Panc1 (cell line): ENCODE data around the gene ATP10D. TPM values are rescaled to one million over a fixed set of nuclear protein-coding genes. Genes with fewer than 3 reads are reported as not detected.

Experiments
- ATAC-seq: fragments of 200-7000 bp; cut with Tn5 transposase; 2 replicates; pipeline ENCODE4 v1.9.1; 2020; ENCODE audit warnings: mild to moderate bottlenecking, moderate library complexity
- BruUV-seq: library from RNA; stranded (reverse); fragments of 400-500 nt; replicated peaks from 2 replicates; lab custom pipeline; 2021; lab: Mats Ljungman, UMichigan
- CTCF ChIA-PET: fragments of 300-600 bp; sonication (Branson Sonifier 250); formaldehyde crosslinking; loops from one replicate; lab custom pipeline; 2022; ENCODE audit warnings: antibody characterized with exemption; lab: Charles Lee
- POLR2A ChIA-PET: fragments of 300-600 bp; sonication (Branson Sonifier 250); formaldehyde crosslinking; loops from one replicate; lab custom pipeline; 2022; ENCODE audit warnings: antibody characterized with exemption; lab: Charles Lee
- DNase-seq: peaks from one replicate; pipeline ENCODE4 v3.0.0-alpha.2; 2010; ENCODE audit warnings: low read depth, low spot score
- H3K27ac ChIP-seq: 2 replicates; pipeline ENCODE4 v1.5.1; 2011; ENCODE audit warnings: mild to moderate bottlenecking, low read length, inconsistent platforms
- H3K27me3 ChIP-seq: fragments of 200-500 bp; sonication (Bioruptor generic); 2 replicates; pipeline ENCODE4 v1.6.0; 2014; ENCODE audit warnings: low read length, inconsistent platforms; ENCODE audit not compliant: control insufficient read depth, insufficient read depth
- H3K36me3 ChIP-seq: fragments of 200-500 bp; sonication (Bioruptor generic); 2 replicates; pipeline ENCODE4 v1.5.1; 2014; ENCODE audit warnings: inconsistent platforms, mild to moderate bottlenecking, low read length, moderate library complexity; ENCODE audit not compliant: control insufficient read depth, insufficient read depth
- H3K4me1 ChIP-seq: 2 replicates; pipeline ENCODE4 v1.5.1; 2011; ENCODE audit warnings: inconsistent platforms, mild to moderate bottlenecking, low read length, moderate library complexity; ENCODE audit not compliant: control insufficient read depth, insufficient read depth
- H3K4me3 ChIP-seq, 2 experiments: 2 replicates each; pipeline ENCODE4 v1.5.1; 2011 to 2012; ENCODE audit warnings: low read depth in 2 of 2, low read length in 2 of 2, mild to moderate bottlenecking in 2 of 2, inconsistent platforms in 1 of 2, moderate library complexity in 1 of 2
- H3K9me3 ChIP-seq: fragments of 200-500 bp; sonication (Bioruptor generic); 2 replicates; pipeline ENCODE4 v1.5.1; 2014; ENCODE audit warnings: low read depth, mild to moderate bottlenecking, inconsistent platforms, low read length, moderate library complexity; ENCODE audit not compliant: control insufficient read depth, insufficient read depth
- CTCF ChIP-seq: fragments of 450-650 bp; IDR thresholded peaks from 2 replicates; pipeline ENCODE4 v1.5.1; 2017; ENCODE audit warnings: mild to moderate bottlenecking
- POLR2AphosphoS5 ChIP-seq: IDR thresholded peaks from 2 replicates; pipeline ENCODE4 v1.6.1; 2012; ENCODE audit warnings: mild to moderate bottlenecking, low read depth, low read length, moderate library complexity
- SIN3A ChIP-seq: IDR thresholded peaks from 2 replicates; pipeline ENCODE4 v1.6.1; 2012; ENCODE audit warnings: low read depth, mild to moderate bottlenecking, low read length, moderate library complexity, borderline replicate concordance; ENCODE audit not compliant: insufficient read depth
- TCF7L2 ChIP-seq: IDR thresholded peaks from 2 replicates; pipeline ENCODE4 v1.6.1; 2011; ENCODE audit warnings: mild to moderate bottlenecking, low read depth, low read length, inconsistent platforms
- in situ Hi-C: cut with HindIII; loops from 2 replicates; pipeline ENCODE4 v1.10.0; 2016; ENCODE audit warnings: low sequenced_read_pairs, low pct_unique_long_range_greater_than_20kb
- intact Hi-C: fragments of 100-400 bp; cut with micrococcal nuclease; formaldehyde crosslinking; loops from one replicate; pipeline ENCODE4 v1.10.0; 2022; ENCODE audit not compliant: unreplicated experiment
- total RNA-seq: library from RNA; stranded (reverse); gene quantifications from one replicate; pipeline ENCODE4 v1.2.1, GENCODE V29; 2021; ENCODE audit not compliant: unreplicated experiment
- TF ChIP-seq, protein P1 (sequence below), 2 experiments: IDR thresholded peaks; 2 replicates each; pipeline ENCODE4 v1.6.1; 2011 to 2012; ENCODE audit warnings: low read depth in 2 of 2, control low read depth in 1 of 2, low read length in 1 of 2, mild to moderate bottlenecking in 1 of 2, moderate library complexity in 1 of 2; ENCODE audit not compliant: insufficient read depth in 1 of 2

ATP10D gene
- total RNA-seq, 1 experiment from 2014 or later, result 13.9 TPM

- DNase-seq (no peak), ATAC-seq (no peak)
- Histone ChIP-seq H3K36me3 (no peaks in the 10 kb centered on the region), H3K27me3 (no peaks in the 10 kb centered on the region), H3K27ac (no peak overlapping the region), H3K4me1 (no peaks in the 10 kb centered on the region), H3K4me3 (no peak overlapping the region), H3K9me3 (no peaks in the 10 kb centered on the region)
- BruUV-seq, result no TSS peak
- TF ChIP-seq, protein P1, sequence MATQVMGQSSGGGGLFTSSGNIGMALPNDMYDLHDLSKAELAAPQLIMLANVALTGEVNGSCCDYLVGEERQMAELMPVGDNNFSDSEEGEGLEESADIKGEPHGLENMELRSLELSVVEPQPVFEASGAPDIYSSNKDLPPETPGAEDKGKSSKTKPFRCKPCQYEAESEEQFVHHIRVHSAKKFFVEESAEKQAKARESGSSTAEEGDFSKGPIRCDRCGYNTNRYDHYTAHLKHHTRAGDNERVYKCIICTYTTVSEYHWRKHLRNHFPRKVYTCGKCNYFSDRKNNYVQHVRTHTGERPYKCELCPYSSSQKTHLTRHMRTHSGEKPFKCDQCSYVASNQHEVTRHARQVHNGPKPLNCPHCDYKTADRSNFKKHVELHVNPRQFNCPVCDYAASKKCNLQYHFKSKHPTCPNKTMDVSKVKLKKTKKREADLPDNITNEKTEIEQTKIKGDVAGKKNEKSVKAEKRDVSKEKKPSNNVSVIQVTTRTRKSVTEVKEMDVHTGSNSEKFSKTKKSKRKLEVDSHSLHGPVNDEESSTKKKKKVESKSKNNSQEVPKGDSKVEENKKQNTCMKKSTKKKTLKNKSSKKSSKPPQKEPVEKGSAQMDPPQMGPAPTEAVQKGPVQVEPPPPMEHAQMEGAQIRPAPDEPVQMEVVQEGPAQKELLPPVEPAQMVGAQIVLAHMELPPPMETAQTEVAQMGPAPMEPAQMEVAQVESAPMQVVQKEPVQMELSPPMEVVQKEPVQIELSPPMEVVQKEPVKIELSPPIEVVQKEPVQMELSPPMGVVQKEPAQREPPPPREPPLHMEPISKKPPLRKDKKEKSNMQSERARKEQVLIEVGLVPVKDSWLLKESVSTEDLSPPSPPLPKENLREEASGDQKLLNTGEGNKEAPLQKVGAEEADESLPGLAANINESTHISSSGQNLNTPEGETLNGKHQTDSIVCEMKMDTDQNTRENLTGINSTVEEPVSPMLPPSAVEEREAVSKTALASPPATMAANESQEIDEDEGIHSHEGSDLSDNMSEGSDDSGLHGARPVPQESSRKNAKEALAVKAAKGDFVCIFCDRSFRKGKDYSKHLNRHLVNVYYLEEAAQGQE (IDR thresholded peaks at IDR 0.05; ENCODE audit: insufficient read depth in 1 of 2, low read depth in 2 of 2, low read length in 1 of 2), result no peak
- TF ChIP-seq POLR2AphosphoS5, result no peak
- ChIA-PET CTCF (no interaction called here), POLR2A (no interaction called here)
- intact Hi-C loops (no loop called here), in situ Hi-C loops (no loop called here)
Observed at GRCh38 chr4:47478804-47479203, 6.3 kb upstream of the ATP10D start.

- Histone ChIP-seq H3K4me1 (no peaks in the 10 kb centered on the region), H3K36me3 (no peaks in the 10 kb centered on the region), H3K27me3 (no peaks in the 10 kb centered on the region), H3K4me3 (no peak overlapping the region), H3K9me3 (no peaks in the 10 kb centered on the region), H3K27ac (no peak overlapping the region)
- intact Hi-C loops (no loop called here), in situ Hi-C loops (no loop called here)
- ATAC-seq (no peak), DNase-seq (no peak)
- no TSS peak for BruUV-seq
- ChIA-PET CTCF (no interaction called here), POLR2A (interaction anchor here (0.6 kb wide), 1 partner anchor 17 kb away, joined by 3 read pairs; no protein-coding TSS in a partner anchor)
- TF ChIP-seq POLR2AphosphoS5 (no peak), SIN3A (no peak), TCF7L2 (no peak), CTCF (no peak)
- TF ChIP-seq, protein P1 (IDR thresholded peaks at IDR 0.05; ENCODE audit: insufficient read depth in 1 of 2, low read depth in 2 of 2, low read length in 1 of 2), result no peak
Observed at GRCh38 chr4:47482326-47482725, 2.7 kb upstream of the ATP10D start.
